Lower leg skin (tissue), 4 donors: Measurements from ENCODE around the gene DCAF8. TPM values are rescaled to one million over a fixed set of nuclear protein-coding genes. Genes with fewer than 3 reads are reported as not detected.

ENCODE experiments used
- DNase-seq, 2 donors: peaks; one replicate each; pipeline ENCODE4 v3.0.0-alpha.2; 2019; ENCODE audit warnings: low spot score in 2 of 2
- H3K4me3 ChIP-seq: fragments of 200-600 bp; sonication (generic); 2 replicates; pipeline ENCODE4 v1.5.1; 2017; ENCODE audit warnings: mild to moderate bottlenecking, low read depth; ENCODE audit not compliant: poor library complexity, severe bottlenecking
- CTCF ChIP-seq, 3 donors: fragments of 450-650 bp; IDR thresholded peaks; one replicate each; pipeline ENCODE4 v1.5.1; 2016; ENCODE audit warnings: antibody characterized with exemption in 3 of 3, mild to moderate bottlenecking in 3 of 3, moderate library complexity in 2 of 3
- POLR2A ChIP-seq, 2 donors: fragments of 450-650 bp; IDR thresholded peaks; one replicate each; pipeline ENCODE4 v1.6.1; 2016 to 2017; ENCODE audit warnings: antibody characterized with exemption in 2 of 2, mild to moderate bottlenecking in 1 of 2, moderate library complexity in 1 of 2
- WGBS, 2 donors: methylation state at CpG; one replicate each; pipeline ENCODE4 v1.1.5; 2018; 5-methylcytosine and 5-hydroxymethylcytosine counted together
- intact Hi-C: fragments of 100-400 bp; cut with DNase I; formaldehyde crosslinking; loops from one replicate; pipeline ENCODE4 v1.15.0; 2023; ENCODE audit warnings: low total_unique reads
- total RNA-seq, 4 donors: library from RNA; depleted of rRNA; stranded (reverse); fragments of >200 nt; gene quantifications; one replicate each; pipeline ENCODE4 v1.1.0, GENCODE V29; 2016

The DCAF8 gene
- total RNA-seq, 4 donors from 2014 or later = 90.2 to 141 (median 97.9) TPM

- 86 to 88% methylated on average over 2 of the region's 2 CpGs for WGBS, 2 donors
- intact Hi-C loops = no loop called here
- TF ChIP-seq POLR2A (IDR thresholded peaks at IDR 0.05) = no peak
- TF ChIP-seq CTCF (IDR thresholded peaks at IDR 0.05) = no peak
- H3K4me3 ChIP-seq = no peak overlapping the region
- DNase-seq = no peak
Measured at GRCh38 chr1:160177231-160177630, 85.1 kb downstream of the DCAF8 start.

- TF ChIP-seq CTCF (IDR thresholded peaks at IDR 0.05) = no peak
- no peak for TF ChIP-seq POLR2A (IDR thresholded peaks at IDR 0.05)
- H3K4me3 ChIP-seq = no peak overlapping the region
- no peak for DNase-seq
- 67 to 68% methylated on average over 9 of the region's 9 CpGs for WGBS, 2 donors
- intact Hi-C loops = no loop called here
Measured at GRCh38 chr1:160171980-160172379, 90.4 kb downstream of the DCAF8 start.

GRCh38 chr1:160171354-160171753 lies 91.0 kb downstream of the DCAF8 start:
- TF ChIP-seq POLR2A (IDR thresholded peaks at IDR 0.05) (no peak), CTCF (IDR thresholded peaks at IDR 0.05) (no peak)
- intact Hi-C loops = no loop called here
- WGBS, 2 donors = 87 to 88% methylated on average over 4 of the region's 4 CpGs
- DNase-seq = no peak
- no peak overlapping the region for H3K4me3 ChIP-seq

GRCh38 chr1:160169553-160170399 lies 92.6 kb downstream of the DCAF8 start:
- WGBS, 2 donors = 61 to 65% methylated on average over 15 of the region's 15 CpGs
- no peak for DNase-seq
- no peak for TF ChIP-seq CTCF (IDR thresholded peaks at IDR 0.05)
- no peak for TF ChIP-seq POLR2A (IDR thresholded peaks at IDR 0.05)
- H3K4me3 ChIP-seq = no peak overlapping the region
- intact Hi-C loops = no loop called here

DNA sequence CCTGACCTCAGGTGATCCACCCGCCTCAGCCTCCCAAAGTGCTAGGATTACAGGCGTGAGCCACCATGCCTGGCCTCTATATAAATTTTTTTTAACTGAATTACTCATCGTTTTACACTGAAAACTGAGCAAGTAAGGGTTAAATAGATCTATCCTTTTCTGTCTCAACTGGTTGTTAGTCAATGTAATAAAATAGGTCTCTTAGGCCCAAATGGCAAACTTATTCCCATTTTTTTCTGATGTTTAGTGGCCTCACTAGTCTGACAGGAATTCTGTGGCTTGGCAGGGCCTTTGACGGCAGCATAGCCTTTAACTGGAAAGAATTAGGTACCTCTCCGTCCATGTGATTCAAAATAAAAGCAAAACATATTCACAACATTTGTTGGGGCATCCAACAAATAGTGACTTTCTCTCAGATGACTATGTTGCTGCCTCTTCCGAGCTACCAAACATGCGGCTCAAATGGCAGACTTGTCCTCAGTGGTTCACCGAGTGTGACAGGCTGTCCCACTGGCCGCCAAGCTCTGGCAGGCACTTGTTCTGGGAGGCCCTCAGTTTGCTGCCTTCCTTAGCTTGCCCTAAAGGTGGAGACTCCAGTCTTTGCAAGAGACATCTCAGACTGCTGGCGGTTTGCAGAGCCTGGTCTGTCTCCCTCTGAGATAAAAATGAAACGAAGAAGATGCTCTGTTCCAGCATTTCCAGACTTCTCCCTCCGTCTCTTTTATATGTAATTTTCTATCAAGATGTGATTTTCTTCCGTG lies 93.6 kb downstream of the DCAF8 start:
- TF ChIP-seq CTCF (IDR thresholded peaks at IDR 0.05) = no peak
- no peak for TF ChIP-seq POLR2A (IDR thresholded peaks at IDR 0.05)
- 71 to 81% methylated on average over 13 of the region's 13 CpGs for WGBS, 2 donors
- H3K4me3 ChIP-seq = no peak overlapping the region
- intact Hi-C loops = no loop called here
- no peak for DNase-seq
